ES-I3 (cell line): ENCODE results near the gene MRPL28.
A peak's percentile ranks its signal among the peaks of the same experiment; 100 is the strongest.
"Not testable (repeated sequence)": the region's sequence is repeated elsewhere in the genome, so short reads cannot be mapped to it uniquely, and the experiment has no call there.

ENCODE experiments used
- H3K36me3 ChIP-seq: 2 replicates; pipeline ENCODE4 v1.6.1; 2013; ENCODE audit warnings: mild to moderate bottlenecking, low read length, control low read depth, moderate library complexity; ENCODE audit not compliant: insufficient read depth
- H3K4me1 ChIP-seq: 2 replicates; pipeline ENCODE4 v1.6.1; 2013; ENCODE audit warnings: mild to moderate bottlenecking, control low read depth, low read length; ENCODE audit not compliant: insufficient read depth
- H3K9ac ChIP-seq: 2 replicates; pipeline ENCODE4 v1.6.1; 2013; ENCODE audit warnings: low read depth, mild to moderate bottlenecking, low read length, moderate library complexity
- H3K9me3 ChIP-seq: 2 replicates; pipeline ENCODE4 v1.6.1; 2013; ENCODE audit warnings: mild to moderate bottlenecking, low read length, moderate library complexity; ENCODE audit not compliant: control insufficient read depth, insufficient read depth

The MRPL28 gene

GRCh38 chr16:352547-353403, 17.6 kb downstream of the MRPL28 start, which contains the start of gene AXIN1:
TSS of gene AXIN1 (minus strand) at chr16:352723. CDS start at chr16:347025, 5,698 bp downstream.
- Histone ChIP-seq H3K36me3 (no peaks in the 10 kb centered on the region), H3K9me3 (no peaks in the 10 kb centered on the region), H3K9ac (peak within 1 kb of the TSS; percentile 73), H3K4me1 (peaks cover 9% of the 10 kb centered on the region; the same call in 1 of the 2 replicates)

- H3K9me3 ChIP-seq = no peaks in the 10 kb centered on the region
- peaks cover 13% of the 10 kb centered on the region; the same call in 1 of the 2 replicates for H3K4me1 ChIP-seq
- peak overlapping the region; percentile 73 for H3K9ac ChIP-seq
- H3K36me3 ChIP-seq = no peaks in the 10 kb centered on the region; the same call in 1 of the 2 replicates
These were observed 18.4 kb downstream of the MRPL28 start for GRCh38 chr16:351804-352520.

- H3K36me3 ChIP-seq = no peaks in the 10 kb centered on the region; the same call in 1 of the 2 replicates
- no peaks in the 10 kb centered on the region for H3K9me3 ChIP-seq
- no peak overlapping the region for H3K9ac ChIP-seq
- H3K4me1 ChIP-seq = peaks cover 17% of the 10 kb centered on the region; the same call in 1 of the 2 replicates
These were observed 20.1 kb downstream of the MRPL28 start for GRCh38 chr16:350203-350602.

GRCh38 chr16:349211-349610, 21.1 kb downstream of the MRPL28 start:
- peaks cover 4% of the 10 kb centered on the region for H3K36me3 ChIP-seq

GRCh38 chr16:348495-348894, 21.8 kb downstream of the MRPL28 start:
- H3K9ac ChIP-seq, H3K36me3 ChIP-seq, H3K9me3 ChIP-seq: not testable (repeated sequence)
- H3K4me1 ChIP-seq = peaks cover 16% of the 10 kb centered on the region; the same call in 1 of the 2 replicates

More at GRCh38 chr16:349211-349610, 21.1 kb downstream of the MRPL28 start:
- peaks cover 17% of the 10 kb centered on the region; the same call in 1 of the 2 replicates for H3K4me1 ChIP-seq
- no peak overlapping the region for H3K9ac ChIP-seq
- no peaks in the 10 kb centered on the region for H3K9me3 ChIP-seq

GRCh38 chr16:347203-347602, 23.1 kb downstream of the MRPL28 start:
- Histone ChIP-seq H3K4me1 (peaks cover 13% of the 10 kb centered on the region; the same call in 1 of the 2 replicates), H3K36me3 (peaks cover 8% of the 10 kb centered on the region), H3K9ac (no peak overlapping the region)

GRCh38 chr16:346587-346986, 23.8 kb downstream of the MRPL28 start:
- no peaks in the 10 kb centered on the region for H3K9me3 ChIP-seq
- peaks cover 13% of the 10 kb centered on the region; the same call in 1 of the 2 replicates for H3K4me1 ChIP-seq
- peaks cover 8% of the 10 kb centered on the region for H3K36me3 ChIP-seq
- no peak overlapping the region for H3K9ac ChIP-seq

More at GRCh38 chr16:347203-347602, 23.1 kb downstream of the MRPL28 start:
- no peaks in the 10 kb centered on the region for H3K9me3 ChIP-seq

- Histone ChIP-seq H3K4me1 (peaks cover 13% of the 10 kb centered on the region; the same call in 1 of the 2 replicates), H3K9me3 (no peaks in the 10 kb centered on the region), H3K9ac (no peak overlapping the region), H3K36me3 (peaks cover 8% of the 10 kb centered on the region)
These were observed 24.6 kb downstream of the MRPL28 start for GRCh38 chr16:345772-346171.

GRCh38 chr16:342455-343213, 27.7 kb downstream of the MRPL28 start:
- Histone ChIP-seq H3K36me3 (peaks cover 8% of the 10 kb centered on the region), H3K4me1 (peaks cover 8% of the 10 kb centered on the region; the same call in 1 of the 2 replicates), H3K9me3 (no peaks in the 10 kb centered on the region), H3K9ac (no peak overlapping the region)

GRCh38 chr16:341974-342336, 28.4 kb downstream of the MRPL28 start:
- not testable (repeated sequence) for H3K9me3 ChIP-seq, H3K9ac ChIP-seq, H3K4me1 ChIP-seq, H3K36me3 ChIP-seq

GRCh38 chr16:341095-341973, 29.0 kb downstream of the MRPL28 start:
- H3K4me1 ChIP-seq, H3K36me3 ChIP-seq, H3K9me3 ChIP-seq, H3K9ac ChIP-seq: not testable (repeated sequence)

GRCh38 chr16:340370-341091, 29.8 kb downstream of the MRPL28 start:
- H3K9me3 ChIP-seq = no peaks in the 10 kb centered on the region
- H3K4me1 ChIP-seq = no peaks in the 10 kb centered on the region
- H3K36me3 ChIP-seq = peaks cover 8% of the 10 kb centered on the region
- no peak overlapping the region for H3K9ac ChIP-seq

GRCh38 chr16:339680-340079, 30.7 kb downstream of the MRPL28 start:
- Histone ChIP-seq H3K36me3 (peaks cover 5% of the 10 kb centered on the region; the same call in 1 of the 2 replicates), H3K4me1 (no peaks in the 10 kb centered on the region), H3K9me3 (no peaks in the 10 kb centered on the region), H3K9ac (no peak overlapping the region)
